NCI-H1105 treated with DMSO at 0.1 percent for 48 hours (cell line): ENCODE data around the gene DEDD.
"Not testable (repeated sequence)": the region's sequence is repeated elsewhere in the genome, so short reads cannot be mapped to it uniquely, and the experiment has no call there.

Source experiments
- DNase-seq: peaks from one replicate; lab custom pipeline; 2025; lab: John Stamatoyannopoulos, UW

The DEDD gene

DNA sequence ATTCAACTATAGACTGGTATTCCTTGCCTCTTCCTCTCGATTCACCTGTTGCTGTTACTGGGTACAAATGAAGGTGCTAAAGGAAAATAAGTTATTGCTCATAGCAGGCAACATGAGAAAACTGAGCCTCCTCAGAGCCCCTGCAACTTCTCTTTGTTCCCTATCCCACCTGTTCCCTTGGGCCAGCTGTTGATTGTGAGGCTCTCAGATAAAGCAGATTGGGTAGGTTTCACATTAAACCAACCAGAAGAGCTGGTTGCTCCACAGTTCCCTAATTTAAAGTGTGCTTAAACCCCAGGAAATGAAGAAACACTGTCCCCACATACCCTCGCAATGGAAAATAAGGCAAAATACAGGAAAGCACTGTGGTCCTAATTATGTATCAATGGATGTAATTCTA is 4.8 kb downstream of the DEDD start:
- no peak for DNase-seq

DNA sequence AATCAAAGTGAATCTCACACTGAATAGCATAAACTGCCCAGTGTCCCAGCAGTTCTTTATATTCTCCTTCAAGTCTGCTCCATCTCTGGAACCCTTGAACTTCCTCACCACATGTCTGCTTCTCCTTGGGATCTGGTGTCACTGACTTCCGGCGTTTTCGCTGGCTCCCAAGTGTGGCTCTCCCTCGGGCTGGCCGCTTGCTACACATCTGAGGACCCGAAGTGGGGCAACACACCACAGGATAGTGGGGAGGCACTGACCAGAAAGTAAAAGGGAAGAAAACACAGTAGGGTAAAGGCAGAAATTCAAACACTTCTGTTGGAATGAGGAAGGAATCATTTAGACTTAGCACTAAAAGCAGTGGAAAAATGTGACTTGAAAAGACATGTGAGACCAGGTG is 9.5 kb downstream of the DEDD start:
- no peak for DNase-seq

DNA sequence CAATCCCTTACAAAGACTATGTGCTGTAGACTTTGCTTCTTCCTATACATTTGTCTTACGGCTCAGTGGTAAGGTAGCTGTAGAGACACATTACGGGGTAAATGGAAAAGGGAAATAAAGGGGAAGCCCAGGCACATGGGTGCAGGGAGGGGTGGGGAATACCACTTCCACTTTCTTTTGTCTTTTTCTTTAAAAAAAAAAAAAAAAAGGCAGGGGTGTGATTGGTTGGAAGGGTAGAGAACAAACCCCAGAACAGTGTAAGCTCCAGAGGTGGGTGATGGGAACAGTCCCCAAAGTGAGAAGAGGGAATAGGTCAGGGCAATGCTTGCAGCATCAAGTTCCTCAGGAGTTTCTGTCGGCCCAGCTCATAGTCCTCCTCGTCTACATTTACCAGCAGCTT is 10.6 kb downstream of the DEDD start:
- DNase-seq = no peak

DNA sequence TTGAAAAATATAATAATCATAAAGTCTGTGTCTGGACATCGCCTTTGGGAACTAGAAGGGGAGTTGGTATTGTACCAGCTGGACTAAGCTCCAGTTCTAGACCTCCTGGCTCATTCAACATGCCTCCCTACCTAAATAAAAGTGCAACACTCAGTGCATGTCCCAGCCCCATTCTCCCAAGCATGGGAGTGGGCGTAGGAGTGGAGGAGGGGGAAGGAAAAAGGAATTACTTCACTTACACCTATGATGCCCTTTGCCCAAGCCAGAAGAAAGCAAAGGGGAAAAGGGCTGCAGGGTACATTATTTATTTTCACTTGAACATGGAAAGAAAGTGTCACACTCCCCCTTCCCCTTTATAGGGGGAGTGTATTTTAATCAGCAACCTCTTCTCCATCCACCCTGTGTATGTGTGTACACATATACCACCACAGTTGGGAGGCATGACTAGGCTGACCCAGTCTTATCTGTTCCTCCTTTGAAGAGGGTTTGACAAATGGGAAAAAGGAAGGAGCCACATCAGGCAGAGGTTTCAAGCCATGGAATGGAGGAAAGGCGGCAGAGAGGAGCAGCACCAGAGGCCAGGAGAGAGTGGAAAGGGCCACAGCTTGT is 11.3 kb downstream of the DEDD start:
- no peak for DNase-seq

DNA sequence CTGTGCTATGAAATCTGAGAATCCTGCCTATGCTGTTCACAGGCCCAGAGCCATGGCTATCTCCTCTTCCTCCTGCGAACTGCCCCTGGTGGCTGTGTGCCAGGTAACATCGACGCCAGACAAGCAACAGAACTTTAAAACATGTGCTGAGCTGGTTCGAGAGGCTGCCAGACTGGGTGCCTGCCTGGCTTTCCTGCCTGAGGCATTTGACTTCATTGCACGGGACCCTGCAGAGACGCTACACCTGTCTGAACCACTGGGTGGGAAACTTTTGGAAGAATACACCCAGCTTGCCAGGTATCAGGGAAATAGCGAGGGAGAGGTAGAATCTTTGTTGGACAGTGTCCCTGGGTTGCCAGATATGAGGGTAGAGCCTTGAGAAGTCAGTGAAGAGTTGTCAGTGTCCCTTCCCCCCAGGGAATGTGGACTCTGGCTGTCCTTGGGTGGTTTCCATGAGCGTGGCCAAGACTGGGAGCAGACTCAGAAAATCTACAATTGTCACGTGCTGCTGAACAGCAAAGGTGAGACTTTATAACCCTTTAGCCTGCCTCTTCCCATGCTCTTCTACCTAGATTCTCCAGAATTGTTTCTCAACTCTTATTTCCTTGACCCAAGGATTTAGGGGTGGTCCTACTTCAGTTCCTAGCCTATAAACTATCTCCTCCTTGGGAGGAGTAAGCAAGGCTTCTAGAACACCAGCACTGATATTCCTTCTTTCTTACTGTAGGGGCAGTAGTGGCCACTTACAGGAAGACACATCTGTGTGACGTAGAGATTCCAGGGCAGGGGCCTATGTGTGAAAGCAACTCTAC is 13.2 kb downstream of the DEDD start:
- DNase-seq = no peak

DNA sequence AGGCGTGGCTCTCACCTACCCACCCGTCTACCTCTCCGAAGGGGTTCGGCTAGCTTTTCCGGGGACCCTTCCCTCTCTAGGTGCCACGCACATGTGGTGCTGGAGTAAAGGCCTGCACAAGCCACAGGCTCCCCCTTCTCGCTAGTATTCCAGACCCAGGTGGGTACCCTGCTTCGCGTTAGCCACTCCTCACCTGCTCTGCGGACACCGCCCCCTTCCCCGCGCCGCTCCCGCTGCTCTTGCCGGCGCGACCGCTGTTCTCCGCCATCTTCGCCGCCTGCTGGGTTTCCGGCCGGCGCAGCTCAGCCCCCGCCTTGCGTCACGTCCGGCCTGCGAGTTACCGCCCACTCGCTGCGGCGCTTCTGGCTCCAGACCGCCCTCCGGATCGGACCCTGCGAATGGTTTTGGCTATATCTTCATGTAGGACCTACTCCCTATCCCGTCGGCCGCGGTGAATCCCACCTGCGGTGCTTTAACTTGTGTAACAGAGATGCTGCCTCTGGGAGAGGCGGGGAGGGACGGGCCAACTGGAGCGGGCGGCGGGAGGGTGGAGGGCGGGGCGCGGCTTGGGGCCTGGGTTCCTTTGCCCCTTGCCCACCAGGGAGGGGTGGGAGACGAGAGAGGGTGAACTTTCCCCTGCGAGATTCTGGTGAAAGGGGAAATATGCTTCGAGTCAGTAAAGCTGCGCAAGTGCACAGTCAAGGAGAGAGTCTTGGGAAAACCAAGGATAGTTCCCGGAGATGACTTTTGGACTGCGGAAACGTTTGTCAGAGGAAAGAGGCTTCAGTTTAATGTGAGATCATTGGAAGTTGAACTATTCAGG is 14.5 kb downstream of the DEDD start, which contains the start of the genes NIT1 and PFDN2:
NIT1 (plus strand) TSS at position 347 of the 823 bp plus-strand sequence; CDS start at position 419, 72 bp downstream.
PFDN2 (minus strand) TSS at position 279 of the 823 bp plus-strand sequence; CDS start at position 268, 11 bp downstream.
- peak; percentile 82 for DNase-seq

DNA sequence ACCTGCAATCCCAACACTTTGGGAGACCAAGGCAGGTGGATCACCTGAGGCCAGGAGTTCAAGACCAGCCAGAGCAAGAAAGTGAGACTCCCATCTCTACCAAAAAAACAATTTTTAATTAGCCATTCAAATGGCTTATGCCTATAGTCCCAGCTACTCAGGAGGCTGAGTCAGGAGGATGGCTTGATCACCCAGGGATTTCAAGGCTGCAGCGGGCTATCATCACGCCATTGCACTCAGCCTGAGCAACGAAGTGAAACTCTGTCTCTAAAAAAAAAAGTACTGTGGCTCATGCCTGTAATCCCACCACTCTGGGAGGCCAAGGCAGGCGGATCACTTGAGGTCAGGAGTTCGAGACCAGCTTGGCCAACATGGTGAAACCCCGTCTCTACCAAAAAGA is 16.5 kb downstream of the DEDD start:
- not testable (repeated sequence) for DNase-seq

DNA sequence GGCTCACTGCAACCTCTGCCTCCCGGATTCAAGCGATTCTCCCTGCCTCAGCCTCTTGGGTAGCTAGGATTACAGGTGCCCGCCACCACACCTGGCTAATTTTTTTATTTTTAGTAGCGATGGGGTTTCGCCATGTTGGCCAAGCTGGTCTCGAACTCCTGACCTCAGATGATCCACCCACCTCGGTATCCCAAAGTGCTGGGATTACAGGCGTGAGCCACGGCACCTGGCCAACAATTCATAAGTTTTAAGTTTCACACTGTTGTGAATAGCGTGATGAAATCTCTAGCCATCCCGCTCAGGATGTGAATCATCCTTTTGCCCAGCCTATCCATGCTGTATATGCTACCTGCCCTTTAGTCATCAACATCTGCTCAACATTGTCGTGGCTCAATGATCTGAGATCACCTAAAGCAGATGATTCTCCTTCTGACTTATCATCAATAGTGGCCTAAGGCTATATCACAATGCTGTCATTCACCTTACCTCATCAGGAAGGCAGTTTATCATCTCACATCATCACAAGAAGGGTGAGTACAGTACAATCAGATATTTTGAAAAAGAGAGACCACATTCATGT is 17.2 kb downstream of the DEDD start:
- no peak for DNase-seq

DNA sequence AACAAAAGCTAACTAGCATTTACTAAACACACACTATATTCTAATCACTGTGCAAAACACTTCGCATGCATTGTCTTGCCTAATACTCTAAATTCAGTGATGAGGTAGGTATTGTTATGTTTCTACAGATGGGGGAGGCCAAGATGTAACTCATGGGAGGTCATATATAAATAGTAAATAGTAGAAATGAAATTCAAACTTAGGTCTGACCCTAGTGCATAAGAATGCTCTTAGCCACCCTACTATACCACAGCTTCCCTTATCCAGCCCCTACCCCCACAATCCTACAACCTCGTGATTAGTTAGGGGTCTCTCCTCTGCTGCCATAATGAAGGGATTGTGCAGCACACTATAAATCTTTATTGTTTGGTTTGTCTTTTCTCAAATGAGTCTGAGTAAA is 17.9 kb downstream of the DEDD start:
- no peak for DNase-seq

DNA sequence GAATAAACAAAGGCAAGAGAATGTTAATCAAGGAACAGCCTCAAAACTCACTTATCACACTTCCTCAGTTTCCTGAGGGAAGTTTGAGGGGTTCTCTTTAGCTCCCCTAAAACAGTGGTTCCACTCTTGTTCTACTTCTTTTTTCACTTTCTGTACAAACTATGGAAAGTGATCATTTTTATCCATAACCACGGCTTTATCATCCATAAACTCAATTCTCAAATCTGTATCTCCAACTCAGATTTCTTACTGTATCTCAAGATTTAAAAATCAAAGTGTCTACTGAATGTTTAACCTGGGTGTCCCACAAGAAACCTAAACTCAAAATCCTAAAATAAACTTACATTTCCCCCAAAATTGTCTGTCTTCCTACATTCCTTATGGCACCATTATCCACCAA is 18.6 kb downstream of the DEDD start:
- no peak for DNase-seq

DNA sequence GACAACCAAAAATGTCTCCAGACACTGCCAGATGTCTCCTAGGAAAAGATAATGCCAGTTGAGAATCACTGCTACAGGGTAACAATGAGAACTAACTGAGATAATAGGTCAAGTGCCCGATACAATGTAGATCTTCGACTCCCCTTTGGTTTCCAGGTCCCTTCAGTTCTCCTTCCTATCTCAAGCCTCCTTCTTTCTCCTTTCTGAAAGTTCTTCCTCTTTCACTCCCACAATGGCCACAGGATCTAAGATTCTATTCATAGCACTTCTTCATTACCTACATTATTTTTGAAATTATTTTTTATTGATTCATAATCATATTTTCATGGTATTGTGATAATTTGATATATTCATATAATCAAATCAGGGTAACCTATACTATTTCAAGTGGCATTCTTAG is 20.9 kb downstream of the DEDD start:
- DNase-seq = no peak

DNA sequence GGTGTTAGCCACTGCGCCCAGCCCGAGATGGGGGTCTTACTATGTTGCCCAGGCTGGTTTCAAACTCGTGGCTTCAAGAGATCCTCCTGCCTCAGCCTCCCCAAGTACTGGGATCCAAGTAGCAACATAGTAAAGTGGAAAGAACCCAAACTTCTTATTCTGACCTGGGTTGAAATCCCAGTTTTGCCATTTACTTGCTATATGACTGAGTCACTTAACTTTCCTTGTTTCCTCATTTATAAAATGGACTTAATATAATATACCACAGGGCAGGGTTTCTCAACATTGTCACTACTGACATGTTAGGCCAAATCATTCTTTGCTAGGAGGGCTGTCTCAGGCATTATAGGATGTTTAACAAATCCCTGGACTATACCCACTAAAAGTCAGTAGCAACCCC is 21.4 kb downstream of the DEDD start:
- no peak for DNase-seq

DNA sequence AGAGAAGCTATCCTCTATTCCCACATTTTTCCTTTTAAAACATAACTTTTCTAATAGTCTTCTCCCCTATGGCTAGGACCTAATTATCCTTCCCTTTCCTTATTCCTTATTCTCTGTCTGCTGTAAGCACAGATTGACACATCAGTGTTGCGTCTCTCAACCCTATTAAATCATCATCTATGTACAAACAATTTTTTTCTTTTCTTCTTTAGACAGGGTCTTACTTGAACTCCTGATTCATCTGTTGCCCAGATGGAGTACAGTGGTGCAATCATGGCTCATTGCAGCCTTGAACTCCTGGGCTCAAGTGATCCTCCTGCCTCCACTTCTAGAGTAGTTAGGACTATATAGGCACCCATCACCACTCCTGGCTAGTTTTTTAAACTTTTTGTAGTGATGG is 26.0 kb downstream of the DEDD start:
- DNase-seq = no peak

DNA sequence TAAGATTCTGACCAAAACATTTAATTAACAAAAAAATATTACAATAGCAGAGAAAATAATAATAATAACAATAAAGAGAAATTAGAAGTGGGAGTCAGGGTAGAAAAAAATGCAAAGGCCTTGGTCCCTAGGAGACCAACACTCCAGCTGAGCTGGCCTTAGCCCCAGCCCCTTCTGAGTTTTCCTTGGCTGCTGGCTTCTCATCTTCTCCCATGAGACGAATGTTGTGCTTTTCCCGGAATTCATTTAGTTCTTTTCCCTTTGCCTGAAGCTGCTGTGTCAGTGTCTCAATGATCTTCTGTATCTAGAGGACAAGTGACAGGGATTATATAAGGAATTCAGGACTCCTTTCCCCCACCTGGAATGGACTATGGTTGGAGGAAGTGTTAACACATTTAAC is 31.9 kb downstream of the DEDD start:
- DNase-seq = no peak

DNA sequence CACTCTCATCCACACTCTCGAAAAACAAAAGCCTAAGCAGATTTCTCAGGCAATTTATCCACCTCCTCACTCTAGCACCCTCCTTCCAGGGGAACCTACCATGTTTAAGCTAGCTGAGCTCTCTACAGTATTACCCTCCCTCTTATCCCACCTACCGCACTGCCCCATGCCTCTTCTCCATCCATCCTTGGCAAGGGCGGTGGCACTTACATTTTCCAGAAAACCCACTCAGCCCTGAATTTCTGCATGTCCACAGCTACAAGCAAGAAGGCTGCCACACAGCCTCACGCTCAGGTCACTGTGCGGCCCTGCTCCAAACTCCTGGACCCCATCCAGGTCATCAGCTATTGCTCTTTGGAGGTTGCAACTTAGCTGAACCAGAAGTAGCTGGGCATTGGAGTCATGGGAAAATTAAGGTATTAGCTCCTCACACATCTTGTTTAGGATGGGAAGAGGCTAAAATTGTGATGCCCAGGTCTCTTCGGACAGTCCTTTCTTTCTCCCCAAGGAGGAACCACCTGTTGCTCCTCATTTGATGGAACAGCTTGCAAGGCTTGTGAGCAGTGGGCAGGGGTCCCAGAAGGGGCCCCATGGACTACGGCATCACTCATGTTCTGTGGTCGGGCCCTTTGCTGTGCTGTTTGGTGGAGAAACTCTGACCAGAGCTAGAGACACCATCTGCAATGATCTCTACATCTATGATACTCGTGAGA is 33.2 kb downstream of the DEDD start:
- no peak for DNase-seq

DNA sequence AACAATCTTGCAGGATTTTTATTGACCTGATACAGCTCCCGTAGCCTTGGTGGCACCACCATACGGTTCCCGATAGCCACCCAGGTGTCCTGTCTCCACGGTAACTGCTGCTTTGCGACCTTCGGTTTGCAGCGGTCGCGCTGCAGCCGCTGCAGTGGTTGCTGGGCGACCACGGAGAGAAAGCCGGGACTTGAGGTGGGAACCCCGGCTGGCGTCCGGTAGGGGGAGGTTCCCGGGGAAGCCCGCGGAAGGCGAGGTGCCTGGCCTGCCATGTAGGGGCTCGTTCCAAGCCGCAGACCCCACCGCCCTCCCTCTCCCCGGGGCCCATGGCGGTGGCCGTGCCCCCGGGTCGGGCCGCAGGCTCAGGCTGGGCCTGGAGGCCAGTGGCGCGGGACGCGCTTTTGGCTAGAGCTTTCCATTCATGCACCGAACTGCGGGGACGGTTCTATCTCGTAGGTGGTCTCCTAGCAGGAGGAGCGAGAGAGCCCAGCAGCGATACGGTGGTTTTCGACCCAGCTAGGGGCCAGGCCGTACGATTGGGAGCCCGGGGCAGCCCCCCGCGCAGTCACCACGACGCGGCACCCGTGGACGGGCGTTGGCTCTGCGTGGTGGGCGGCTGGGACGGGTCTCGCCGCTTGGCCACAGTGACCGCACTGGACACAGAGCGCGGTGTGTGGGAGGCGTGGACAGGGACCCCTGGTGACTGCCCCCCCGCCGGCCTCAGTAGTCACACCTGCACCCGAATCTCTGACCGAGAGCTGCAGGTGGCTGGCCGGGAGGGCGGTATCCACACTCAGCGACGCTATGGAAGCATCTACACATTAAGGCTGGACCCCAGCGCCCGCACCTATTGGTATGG is 34.0 kb downstream of the DEDD start, which contains the start of gene KLHDC9:
KLHDC9 (plus strand) TSS at position 152 of the 859 bp plus-strand sequence; CDS start at position 327, 175 bp downstream.
- peak; percentile 90 for DNase-seq

DNA sequence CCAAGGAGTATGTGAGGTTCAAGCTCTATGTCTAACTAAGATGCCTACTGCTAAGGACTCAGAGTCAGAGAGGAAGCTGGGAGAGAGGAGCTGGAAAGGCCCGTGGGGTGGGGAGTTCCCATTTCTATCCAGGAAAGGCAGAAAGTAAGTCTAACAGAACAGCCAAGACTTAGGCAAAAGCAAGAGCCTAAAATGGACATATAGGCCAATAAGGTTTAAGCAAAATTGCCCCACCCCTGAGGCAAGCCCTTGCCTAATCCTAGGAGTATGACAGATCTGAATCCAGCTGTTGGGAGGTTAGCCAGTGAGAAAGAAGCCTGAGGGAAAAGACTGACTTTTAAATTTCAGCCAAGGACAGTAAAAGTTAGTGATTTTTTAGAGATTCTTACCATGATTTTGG is 35.9 kb downstream of the DEDD start:
- no peak for DNase-seq

DNA sequence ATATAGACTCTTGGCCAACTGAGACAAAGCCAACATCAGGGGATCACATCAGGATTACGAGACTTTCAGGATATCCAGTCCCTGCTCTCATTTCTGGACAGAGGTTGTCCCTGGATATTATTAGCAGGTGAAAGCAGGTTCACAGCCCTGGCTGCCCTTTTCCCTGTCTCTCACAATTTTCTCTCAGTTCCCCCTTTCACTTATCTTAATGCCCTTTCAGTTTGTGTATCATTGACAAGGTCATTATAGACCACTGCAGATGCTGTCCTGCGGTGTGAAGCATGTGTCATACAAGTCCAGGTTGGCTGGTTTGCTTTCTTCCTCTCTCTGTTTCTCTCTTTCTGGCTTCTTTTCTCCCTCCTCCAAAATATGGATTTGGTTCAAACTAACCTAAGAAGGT is 36.5 kb downstream of the DEDD start:
- no peak for DNase-seq

DNA sequence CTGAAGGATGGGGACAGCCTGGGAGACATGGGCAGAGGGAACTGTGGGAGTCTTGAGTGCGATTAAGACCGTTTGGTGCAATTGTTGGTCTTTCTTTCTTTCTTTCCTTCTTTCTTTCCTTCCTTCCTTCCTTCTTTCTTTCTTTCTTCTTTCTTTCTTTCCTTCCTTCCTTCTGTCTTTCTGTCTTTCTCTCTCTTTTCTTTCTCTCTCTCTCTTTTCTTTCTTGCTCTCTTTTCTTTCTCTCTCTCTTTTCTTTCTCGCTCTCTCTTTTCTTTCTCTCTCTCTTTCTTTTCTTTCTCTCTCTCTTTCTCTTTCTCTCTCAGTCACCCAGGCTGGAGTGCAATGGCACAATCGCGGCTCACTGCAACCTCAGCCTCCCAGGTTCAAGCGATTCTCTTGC is 37.2 kb downstream of the DEDD start:
- no peak for DNase-seq

DNA sequence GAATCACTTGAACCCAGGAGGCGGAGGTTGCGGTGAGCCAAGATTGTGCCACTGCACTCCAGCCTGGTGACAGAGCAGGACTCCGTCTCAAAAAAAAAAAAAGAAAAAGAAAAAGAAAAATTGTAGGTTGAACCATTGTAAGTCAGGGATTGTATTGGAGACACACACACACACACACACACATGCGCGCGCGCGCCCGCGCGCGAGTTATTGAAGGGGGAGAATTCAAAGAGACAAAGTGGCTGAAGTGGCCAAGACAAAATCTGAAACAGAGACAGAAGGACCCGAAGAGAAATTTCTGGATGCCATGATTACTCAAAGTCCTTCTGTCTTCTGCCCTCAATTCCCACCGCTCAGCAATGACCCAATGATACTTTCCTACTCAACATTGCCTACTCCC is 38.0 kb downstream of the DEDD start:
- no peak for DNase-seq

DNA sequence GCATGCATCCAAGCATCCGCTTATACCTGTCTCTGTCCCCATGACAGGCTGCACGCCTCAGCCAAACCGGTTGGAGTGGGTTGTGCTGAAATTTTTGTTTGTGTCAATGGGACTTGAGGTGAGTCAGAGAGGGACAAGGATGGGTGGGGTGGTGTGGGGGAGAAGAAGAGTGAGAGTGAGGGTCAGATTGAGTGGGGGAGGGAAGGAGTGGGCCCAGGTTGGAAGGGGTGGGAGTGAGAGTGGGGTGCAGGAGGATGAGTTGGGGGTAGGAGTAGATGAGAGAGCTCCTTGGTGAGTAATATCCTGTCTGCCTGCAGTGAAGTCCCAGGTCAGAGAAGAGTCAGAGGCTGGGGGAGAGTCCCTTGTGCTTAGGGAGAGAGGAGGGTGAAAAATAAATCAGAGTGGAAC is 39.8 kb downstream of the DEDD start:
- no peak for DNase-seq
